GM10266 (cell line): ENCODE results near the gene LNPEP.
A peak's percentile ranks its signal among the peaks of the same experiment; 100 is the strongest.
"Not testable (repeated sequence)": the region's sequence is repeated elsewhere in the genome, so short reads cannot be mapped to it uniquely, and the experiment has no call there.

ENCODE experiments used
- DNase-seq: peaks from one replicate; pipeline ENCODE4 v3.0.0; 2012; ENCODE audit errors: extremely low spot score
- TF ChIP-seq, protein P1 (sequence below): IDR thresholded peaks from 2 replicates; pipeline ENCODE4 v1.5.1; 2012; ENCODE audit warnings: mild to moderate bottlenecking, low read depth; ENCODE audit not compliant: control insufficient read depth, insufficient read depth; ENCODE audit errors: missing control alignments

Gene LNPEP

DNA sequence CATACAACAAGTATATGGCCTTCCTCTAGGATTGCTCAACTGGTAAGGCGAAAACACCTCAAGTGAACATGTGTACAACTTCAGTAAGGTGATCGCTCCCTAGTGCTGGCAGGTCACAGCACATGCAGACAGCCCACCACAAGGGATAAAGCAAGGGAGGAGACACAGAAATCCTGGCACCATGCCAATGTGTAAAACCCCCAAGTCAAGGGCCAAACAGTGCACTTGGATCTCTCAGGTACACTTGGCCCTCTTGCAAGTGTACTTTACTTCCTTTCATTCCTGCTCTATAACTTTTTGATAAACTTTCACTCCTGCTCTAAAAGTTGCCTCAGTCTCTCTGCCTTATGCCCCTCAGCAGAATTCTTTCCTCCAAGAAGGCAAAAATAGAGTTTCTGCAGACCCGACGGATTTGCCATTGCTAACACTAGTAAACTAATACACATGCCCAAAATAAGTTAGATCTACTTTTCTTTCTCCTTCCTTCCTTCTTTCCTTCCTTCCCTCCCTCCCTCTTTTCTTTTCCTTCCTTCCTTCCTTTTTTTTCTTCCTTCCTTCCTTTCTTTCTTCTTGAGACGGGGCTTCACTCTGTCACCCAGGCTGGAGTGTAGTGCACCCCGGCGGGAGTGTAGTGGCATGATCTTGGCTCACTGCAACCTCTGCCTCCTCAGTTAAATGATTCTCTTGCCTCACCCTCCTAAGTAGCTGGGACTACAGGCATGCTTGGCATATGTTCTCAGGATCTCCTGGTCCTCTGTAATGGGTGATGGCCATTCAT, 6.8 kb upstream of the LNPEP start:
- TF ChIP-seq, protein P1, sequence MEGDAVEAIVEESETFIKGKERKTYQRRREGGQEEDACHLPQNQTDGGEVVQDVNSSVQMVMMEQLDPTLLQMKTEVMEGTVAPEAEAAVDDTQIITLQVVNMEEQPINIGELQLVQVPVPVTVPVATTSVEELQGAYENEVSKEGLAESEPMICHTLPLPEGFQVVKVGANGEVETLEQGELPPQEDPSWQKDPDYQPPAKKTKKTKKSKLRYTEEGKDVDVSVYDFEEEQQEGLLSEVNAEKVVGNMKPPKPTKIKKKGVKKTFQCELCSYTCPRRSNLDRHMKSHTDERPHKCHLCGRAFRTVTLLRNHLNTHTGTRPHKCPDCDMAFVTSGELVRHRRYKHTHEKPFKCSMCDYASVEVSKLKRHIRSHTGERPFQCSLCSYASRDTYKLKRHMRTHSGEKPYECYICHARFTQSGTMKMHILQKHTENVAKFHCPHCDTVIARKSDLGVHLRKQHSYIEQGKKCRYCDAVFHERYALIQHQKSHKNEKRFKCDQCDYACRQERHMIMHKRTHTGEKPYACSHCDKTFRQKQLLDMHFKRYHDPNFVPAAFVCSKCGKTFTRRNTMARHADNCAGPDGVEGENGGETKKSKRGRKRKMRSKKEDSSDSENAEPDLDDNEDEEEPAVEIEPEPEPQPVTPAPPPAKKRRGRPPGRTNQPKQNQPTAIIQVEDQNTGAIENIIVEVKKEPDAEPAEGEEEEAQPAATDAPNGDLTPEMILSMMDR = no peak
- no peak for DNase-seq

DNA sequence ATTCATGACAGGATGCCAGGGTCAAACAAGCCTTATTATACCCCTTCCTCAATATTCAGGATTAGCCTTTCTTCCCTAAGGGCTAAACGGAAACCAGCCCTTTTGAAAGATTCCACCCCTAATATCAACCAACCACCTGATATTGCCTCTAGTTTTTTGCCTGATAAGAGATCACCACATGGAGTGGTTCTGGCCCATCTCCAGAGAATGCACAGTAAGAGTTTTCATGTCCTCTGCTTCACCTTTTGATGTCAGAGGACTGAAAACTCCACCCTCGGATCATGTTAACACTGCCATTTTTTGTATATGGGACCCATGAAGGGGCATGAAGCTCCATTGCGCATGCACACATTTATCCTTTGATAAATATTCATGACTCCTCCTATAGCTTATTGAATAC, 5.8 kb upstream of the LNPEP start:
- no peak for DNase-seq
- TF ChIP-seq, protein P1 = no peak

GRCh38 chr5:96930589-96930988, 5.3 kb upstream of the LNPEP start:
- TF ChIP-seq, protein P1 = no peak
- no peak for DNase-seq

- not testable (repeated sequence) for DNase-seq
Measured at GRCh38 chr5:96931037-96931436, 4.8 kb upstream of the LNPEP start.

DNA sequence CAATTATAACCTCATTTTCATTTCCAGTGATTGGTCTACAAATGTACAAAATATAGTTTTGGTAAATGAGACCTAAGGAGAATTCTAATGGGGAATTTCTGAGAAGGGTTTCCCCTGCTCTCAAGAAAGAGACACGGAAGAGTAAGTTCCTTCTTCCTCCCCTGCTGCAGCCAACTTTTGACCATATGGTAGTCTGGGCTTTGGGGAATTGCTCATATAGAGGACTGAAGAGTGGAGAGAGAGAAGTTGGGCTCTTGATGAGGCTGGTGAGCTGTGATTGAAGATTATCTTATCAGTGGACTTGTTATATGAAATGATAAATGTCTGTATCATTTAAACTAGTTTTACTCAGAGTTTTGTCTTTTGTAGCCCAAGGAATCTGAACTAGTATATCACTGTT, 4.3 kb upstream of the LNPEP start:
- peak; percentile 17 for DNase-seq
- TF ChIP-seq, protein P1 = no peak

- no peak for DNase-seq
- TF ChIP-seq, protein P1 = no peak
Measured at GRCh38 chr5:96932026-96932425, 3.9 kb upstream of the LNPEP start.

DNA sequence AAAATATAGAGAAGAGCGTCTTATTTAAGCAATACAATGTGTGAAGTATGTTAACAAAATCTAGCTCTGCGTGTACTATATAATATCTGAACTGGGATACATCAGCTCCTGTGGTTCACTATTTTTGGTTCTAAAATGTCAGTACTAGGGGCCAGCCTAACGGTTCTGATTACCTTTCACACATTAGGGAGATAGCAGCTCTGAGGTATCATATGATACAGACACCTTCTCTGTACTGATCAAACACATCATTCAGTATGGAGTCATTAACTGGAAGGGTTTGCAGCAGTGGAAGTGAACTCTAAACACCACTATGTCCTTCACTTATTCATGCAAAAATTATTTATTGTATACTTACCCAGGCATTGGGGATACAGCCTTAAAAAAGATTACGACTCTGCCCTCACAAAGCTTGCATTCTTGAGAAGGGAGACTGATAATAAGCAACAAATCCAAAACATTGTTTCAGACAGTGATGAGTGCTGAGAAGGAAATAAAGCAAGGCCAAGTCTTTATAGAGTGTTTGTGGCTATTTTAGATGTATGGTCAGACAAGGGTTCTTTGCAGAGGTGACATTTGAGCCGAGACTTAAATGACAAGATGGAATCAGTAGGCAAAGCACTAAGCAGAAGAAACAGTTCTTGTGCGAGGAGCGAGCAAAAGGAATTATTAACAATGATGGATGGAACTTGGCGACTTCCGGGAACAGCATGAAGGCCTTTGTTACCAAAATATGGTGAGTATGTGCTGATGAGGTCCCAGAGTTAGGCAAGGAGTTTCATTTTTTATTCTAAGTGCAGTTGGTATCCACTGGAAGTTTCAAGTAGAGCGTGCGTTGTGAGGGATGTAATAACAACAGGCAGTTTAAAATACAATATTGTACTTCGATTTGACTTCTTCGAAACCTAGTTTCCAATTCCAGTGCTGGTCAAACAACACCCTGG, 1.8 kb upstream of the LNPEP start:
- TF ChIP-seq, protein P1 = no peak
- DNase-seq = no peak
